ENCODE data around the gene MUS81. TPM values are rescaled to one million over a fixed set of nuclear protein-coding genes. Genes with fewer than 3 reads are reported as not detected.

Gene MUS81
- total and polyA plus RNA-seq, 2 of the 13 experiments (the other 11 are each of a cell fraction or from before 2014, with no cell fraction given): 25.6 to 30.2 TPM

DNA sequence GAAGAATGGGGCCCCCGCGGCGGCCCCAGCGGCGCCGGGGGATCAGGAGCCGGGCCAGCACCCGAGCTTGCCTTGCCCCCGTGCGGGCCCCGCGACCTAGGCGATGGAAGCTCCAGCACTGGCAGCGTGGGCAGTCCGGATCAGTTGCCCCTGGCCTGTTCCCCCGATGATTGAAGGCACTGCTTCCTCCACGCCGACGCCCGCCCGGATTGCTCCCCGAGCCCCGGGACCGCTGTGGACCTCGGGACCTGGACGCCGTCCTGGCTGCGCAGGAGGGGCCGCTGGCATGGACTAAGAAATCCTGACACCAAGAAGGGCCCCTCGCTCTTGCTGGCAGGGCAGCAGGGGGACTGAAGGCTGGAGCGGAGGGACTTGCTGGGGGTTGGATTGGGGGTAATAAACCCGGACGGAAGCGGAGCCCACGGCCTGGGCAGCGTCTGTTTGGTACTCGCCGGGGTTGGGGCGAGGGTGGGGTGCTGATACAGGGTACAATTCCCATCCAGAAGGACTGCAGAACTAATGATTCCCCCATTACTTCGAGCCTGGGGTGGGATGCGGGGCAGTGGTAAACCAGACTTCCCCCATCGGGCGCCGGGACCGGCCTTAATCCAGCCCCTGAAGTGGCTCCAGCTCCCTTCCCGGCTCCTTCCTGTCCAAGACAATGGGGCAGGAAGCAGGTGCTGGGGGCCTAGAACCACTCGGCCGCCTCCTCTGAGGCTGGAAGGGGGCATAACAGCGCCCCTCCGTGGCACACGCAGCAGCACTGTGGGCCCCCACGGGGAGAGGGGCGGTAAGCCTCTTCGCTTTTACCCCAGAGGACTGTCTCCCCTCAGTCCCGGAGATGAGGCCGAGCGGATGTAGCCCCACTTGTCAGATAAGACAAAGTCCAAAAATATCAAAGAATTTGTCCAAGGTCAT lies 31.2 kb downstream of the MUS81 start (continued):
- TF ChIP-seq, protein P1, sequence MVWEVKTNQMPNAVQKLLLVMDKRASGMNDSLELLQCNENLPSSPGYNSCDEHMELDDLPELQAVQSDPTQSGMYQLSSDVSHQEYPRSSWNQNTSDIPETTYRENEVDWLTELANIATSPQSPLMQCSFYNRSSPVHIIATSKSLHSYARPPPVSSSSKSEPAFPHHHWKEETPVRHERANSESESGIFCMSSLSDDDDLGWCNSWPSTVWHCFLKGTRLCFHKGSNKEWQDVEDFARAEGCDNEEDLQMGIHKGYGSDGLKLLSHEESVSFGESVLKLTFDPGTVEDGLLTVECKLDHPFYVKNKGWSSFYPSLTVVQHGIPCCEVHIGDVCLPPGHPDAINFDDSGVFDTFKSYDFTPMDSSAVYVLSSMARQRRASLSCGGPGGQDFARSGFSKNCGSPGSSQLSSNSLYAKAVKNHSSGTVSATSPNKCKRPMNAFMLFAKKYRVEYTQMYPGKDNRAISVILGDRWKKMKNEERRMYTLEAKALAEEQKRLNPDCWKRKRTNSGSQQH (CRISPR knock-in tag; IDR thresholded peaks at IDR 0.05; ENCODE audit: low read depth): no peak
- TF ChIP-seq SMARCE1 (IDR thresholded peaks at IDR 0.05; ENCODE audit: borderline replicate concordance) (no peak), GZF1 (CRISPR knock-in tag; IDR thresholded peaks at IDR 0.05) (no peak), YEATS2 (CRISPR knock-in tag; IDR thresholded peaks at IDR 0.05; ENCODE audit: borderline replicate concordance) (no peak), MXI1 (IDR thresholded peaks at IDR 0.05; ENCODE audit: borderline replicate concordance, low read depth, low read length) (no peak), POGZ (CRISPR knock-in tag; IDR thresholded peaks at IDR 0.05) (peak; percentile 53), TEAD2 (CRISPR knock-in tag; IDR thresholded peaks at IDR 0.05) (no peak), ZNF33B (CRISPR knock-in tag; IDR thresholded peaks at IDR 0.05) (0 out of 2 replicates have a peak, but pooled peaks have one; percentile 51), RNF2 (conservative IDR thresholded peaks at IDR 0.05; ENCODE audit: low read depth) (no peak), SMYD3 (CRISPR knock-in tag; IDR thresholded peaks at IDR 0.05) (no peak), PITX1 (CRISPR knock-in tag; IDR thresholded peaks at IDR 0.05) (peak; percentile 14; the same call in 1 of the 2 replicates), ZNF160 (CRISPR knock-in tag; IDR thresholded peaks at IDR 0.05) (no peak), ZNF446 (CRISPR knock-in tag; IDR thresholded peaks at IDR 0.05) (no peak), TRIM24 (CRISPR knock-in tag; IDR thresholded peaks at IDR 0.05) (no peak), ZNF761 (CRISPR knock-in tag; conservative IDR thresholded peaks at IDR 0.05) (no peak), SMAD1 (CRISPR knock-in tag; IDR thresholded peaks at IDR 0.05; ENCODE audit: borderline replicate concordance, low read depth) (no peak), KLF13 (CRISPR knock-in tag; IDR thresholded peaks at IDR 0.05) (peak; percentile 25; the same call in 1 of the 2 replicates)
- TF ChIP-seq, protein P2, sequence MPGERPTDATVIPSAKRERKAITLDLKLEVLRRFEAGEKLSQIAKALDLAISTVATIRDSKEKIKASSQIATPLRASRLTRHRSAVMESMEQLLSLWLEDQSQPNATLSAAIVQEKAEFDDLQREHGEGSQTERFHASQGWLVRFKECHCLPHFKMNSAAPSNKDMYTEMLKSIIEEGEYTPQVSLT (CRISPR knock-in tag; IDR thresholded peaks at IDR 0.05; ENCODE audit: borderline replicate concordance, low read depth): no peak

Data from HepG2 (cell line).